HG03469 (cell line): Measurements from ENCODE around the gene PTPRH.

ENCODE experiments used
- ATAC-seq: cut with Tn5 transposase; IDR thresholded peaks from one replicate; pipeline ENCODE4 v1.9.1; 2021; ENCODE audit warnings: mild to moderate bottlenecking, moderate library complexity, moderate number of reproducible peaks; ENCODE audit not compliant: unreplicated experiment

The PTPRH gene, protein sequence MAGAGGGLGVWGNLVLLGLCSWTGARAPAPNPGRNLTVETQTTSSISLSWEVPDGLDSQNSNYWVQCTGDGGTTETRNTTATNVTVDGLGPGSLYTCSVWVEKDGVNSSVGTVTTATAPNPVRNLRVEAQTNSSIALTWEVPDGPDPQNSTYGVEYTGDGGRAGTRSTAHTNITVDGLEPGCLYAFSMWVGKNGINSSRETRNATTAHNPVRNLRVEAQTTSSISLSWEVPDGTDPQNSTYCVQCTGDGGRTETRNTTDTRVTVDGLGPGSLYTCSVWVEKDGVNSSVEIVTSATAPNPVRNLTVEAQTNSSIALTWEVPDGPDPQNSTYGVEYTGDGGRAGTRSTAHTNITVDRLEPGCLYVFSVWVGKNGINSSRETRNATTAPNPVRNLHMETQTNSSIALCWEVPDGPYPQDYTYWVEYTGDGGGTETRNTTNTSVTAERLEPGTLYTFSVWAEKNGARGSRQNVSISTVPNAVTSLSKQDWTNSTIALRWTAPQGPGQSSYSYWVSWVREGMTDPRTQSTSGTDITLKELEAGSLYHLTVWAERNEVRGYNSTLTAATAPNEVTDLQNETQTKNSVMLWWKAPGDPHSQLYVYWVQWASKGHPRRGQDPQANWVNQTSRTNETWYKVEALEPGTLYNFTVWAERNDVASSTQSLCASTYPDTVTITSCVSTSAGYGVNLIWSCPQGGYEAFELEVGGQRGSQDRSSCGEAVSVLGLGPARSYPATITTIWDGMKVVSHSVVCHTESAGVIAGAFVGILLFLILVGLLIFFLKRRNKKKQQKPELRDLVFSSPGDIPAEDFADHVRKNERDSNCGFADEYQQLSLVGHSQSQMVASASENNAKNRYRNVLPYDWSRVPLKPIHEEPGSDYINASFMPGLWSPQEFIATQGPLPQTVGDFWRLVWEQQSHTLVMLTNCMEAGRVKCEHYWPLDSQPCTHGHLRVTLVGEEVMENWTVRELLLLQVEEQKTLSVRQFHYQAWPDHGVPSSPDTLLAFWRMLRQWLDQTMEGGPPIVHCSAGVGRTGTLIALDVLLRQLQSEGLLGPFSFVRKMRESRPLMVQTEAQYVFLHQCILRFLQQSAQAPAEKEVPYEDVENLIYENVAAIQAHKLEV

DNA sequence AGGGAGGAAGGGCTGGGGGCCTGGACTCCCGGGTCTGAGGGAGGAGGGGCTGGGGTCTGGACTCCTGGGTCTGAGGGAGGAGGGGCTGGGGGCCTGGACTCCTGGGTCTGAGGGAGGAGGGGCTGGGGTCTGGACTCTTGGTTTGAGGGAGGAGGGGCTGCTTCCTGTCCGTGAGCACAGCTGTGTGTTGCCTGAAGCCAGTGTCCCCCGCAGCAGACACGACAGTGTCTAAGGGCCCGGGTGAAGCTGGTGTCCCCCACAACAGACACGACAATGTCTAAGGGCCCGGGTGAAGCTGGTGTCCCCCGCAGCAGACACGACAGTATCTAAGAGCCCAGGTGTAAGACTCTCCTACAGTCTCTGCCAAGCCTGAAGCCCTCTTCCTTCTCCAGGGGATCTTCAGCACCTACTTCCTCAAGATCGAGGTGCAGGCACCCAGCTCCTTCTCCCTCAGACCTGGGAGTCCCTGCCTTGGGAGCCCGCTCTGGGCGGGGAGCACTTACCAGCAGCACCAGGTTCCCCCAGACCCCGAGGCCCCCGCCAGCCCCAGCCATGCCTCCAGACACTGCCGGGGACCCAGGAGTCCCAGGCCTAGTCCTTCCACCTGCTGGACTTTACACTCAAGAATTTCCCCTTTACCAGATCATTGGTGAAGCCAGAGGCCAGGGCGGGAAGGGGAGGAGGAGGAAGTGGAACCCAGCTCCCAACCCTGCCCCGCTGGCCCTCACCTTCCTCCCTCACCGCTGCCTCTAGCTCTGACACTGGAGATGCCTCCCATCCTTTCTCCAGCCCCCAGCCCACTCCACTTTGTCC, at the start of gene PTPRH:
Gene PTPRH, minus strand, starts transcription at position 622 of the 813 bp plus-strand sequence. Its CDS starts 68 bp downstream, at position 554.
- no peak for ATAC-seq

DNA sequence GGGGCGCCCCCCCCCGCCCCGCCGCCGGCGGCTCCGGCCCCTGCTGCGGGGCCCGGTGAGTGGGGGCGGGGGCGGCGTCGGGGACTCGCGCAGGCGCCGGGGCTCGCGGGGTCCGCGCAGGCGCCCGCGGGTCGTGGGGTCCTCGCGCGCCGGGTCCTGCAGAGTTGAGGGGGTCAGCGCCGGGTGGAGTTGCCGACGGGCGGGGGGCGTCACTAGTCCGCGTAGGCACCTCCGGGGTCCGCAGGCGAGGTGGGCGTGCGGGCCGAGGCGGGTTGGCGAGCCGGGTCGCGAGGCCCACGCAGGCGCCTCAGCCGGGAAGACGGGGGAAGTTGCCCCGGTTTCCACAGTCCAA, 49.2 kb upstream of the PTPRH start:
- ATAC-seq, result no peak

DNA sequence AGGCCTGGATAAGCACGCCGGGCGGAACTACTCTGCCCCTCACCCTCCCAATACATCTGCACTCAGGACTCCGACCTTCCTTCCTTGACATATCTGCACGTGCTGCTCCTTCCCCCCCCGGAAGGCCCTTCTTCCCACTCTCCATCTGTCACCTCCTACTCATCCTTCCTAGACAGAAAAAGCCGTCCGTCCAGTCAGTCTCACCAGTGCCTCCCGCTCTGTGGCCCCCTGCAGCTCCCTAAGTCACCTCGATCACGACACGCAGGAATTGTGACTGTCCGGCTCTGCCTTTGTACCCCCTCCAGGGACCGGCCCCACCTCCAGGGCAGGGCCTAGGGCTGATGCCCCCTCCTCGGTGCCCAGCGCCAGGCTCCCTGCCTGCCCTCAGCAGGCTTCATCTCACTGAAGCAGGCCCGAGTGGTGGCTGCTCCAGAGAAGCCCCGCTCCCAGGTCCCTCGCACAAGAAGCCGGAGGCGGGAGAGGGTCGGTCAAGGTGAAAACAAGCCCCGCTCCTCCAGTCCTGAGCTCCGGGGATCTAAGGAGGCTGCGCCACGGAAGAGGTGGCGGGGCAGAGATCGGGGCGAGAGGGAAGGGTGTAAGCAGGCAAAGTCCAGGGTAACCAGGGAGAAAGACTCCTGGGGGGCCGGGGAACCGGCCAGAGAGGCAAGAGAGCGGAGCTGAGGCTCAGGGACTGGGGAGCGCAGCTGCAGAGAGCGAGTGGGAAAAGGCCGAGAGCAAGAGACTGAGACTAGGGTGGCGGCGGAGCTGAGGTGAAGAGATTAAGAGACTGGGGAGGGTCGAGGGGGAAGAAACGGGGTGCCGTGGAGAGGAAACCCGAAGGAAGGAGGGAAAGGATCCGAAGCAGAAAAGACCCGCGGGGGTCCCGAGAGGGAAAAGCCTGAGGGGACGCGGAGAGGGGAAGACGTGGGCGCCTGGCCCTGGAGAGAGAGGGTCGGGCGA, 48.4 kb upstream of the PTPRH start:
- no peak for ATAC-seq

DNA sequence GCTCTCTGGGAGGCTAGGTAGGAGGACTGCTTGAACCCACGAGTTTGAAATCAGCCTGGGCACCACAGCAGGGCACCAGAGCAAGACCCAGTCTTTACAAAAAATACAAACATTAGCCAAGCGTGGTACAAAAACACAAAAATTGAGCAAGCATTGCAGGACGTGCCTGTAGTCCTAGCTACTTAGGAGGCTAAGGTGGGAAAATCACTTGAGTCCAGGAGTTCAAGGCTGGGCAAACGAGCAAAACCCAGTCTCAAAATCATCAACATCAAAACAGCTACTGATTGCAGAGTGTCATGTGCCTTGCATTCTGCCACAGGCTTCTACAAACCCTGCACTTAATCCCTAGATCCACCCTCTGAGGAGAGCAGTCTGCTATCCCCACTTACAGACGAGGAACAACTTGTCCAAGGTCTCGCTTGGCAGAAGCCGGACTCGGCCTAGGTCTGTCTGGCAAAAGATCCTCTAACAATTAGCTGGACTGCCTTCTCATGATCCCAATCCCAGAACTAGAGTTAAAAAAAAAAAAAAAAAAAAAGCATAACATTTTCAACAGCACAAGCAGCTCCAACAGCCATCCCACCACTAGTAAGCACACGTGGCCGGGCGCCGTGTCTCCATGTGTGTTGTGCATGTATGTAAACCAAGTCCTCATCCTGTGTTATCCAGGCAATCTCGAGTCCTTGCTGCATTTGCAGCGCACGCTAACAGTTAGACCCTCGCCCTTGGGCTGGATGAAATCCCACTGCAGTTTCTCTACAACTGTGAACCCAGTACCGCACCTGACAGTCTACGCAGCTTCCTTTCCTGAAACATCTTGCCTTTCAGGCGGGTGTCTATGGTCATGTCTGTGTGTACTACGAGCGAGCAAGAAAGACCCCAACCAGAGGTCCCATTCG, 47.5 kb upstream of the PTPRH start:
- no peak for ATAC-seq

DNA sequence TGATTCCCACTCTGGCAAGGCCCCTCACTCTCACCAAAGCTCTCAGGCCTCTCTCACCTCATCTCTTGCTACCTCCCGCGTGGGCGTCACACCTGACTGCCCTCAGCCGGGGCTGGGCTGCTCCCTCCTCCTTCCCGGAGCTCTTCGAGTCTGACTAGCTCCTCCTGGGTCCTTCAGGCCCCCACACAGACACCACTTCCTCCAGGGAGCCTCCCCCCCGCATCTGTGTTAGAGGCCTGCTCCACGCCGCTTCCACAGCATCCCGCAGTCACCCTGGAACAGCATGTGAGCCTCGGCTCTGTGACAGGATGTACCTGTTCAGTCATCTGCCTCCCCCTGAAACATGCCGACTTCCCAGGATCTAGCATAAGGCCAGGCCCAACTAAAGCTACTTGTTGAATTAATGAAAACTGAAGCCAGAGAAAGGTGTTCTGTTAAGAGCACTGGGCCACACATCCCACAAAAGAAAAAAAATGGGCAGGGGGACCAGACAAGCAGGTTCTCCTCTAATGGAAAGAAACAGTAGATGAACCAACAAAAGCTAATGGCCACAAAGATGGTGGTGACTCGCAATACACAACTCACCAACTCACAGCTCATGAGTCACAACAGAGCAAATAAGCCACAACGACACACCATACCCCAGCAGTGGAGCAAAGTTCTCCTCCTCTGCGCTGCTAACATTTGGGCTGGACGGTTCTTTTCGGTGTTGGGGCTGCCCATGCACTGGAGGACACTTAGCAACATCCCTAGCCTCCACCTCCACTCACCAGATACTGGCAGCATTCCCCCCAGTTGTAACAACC, 46.5 kb upstream of the PTPRH start:
- ATAC-seq, result no peak

DNA sequence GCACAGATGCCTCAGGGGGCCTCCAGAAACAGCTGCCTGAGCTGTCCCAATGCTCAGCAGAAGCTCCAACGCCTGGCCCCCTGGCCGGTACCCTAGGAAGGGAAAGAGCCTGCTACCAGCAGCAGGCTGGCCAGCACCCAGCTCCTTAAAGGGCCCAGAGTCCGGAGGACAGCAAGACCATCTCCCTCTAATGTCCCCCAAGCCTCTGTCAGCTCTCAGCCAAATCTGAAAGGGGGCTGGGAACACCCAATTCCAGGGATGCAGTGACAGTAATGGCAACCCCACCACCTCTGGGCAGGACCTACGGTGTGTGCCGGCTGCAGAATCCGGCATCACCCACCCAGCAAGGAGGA, 45.3 kb upstream of the PTPRH start:
- no peak for ATAC-seq

DNA sequence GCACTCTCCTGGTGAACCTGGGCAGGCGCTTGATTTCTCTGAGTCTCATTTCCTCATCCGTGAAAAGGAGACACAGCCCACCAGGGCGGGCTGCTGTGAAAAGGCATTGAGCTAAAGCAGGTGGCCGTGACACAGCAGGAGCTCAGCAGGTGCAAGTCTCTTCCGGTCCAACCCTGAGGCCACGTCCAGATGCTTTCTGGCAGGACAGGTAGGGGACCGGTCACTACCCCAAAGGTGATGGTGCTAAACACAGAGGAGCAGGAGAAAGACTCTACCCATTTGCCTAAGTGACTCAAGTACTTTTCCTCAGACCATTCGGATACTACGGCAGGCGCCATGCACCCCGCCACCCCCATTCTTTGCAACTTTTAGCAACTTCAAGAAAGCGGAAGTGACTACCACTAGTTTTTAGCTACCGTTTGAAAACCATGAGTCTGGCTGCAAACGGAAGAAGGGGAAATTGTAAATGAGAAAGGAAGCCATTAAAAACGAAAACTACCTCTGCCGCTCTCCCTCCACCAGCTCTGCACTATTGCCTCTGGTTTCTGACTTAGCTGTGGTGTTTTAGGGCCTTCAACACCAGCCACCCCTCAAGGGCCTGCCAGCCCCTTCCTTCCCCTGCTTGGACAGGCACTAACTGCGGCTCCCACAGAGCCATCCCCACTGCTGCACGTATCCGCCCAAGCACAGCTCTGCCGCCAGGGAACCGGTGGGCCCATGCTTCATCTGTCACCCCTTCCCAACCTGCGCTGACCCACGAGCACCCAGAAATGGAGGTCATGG, 44.7 kb upstream of the PTPRH start:
- ATAC-seq, result no peak

DNA sequence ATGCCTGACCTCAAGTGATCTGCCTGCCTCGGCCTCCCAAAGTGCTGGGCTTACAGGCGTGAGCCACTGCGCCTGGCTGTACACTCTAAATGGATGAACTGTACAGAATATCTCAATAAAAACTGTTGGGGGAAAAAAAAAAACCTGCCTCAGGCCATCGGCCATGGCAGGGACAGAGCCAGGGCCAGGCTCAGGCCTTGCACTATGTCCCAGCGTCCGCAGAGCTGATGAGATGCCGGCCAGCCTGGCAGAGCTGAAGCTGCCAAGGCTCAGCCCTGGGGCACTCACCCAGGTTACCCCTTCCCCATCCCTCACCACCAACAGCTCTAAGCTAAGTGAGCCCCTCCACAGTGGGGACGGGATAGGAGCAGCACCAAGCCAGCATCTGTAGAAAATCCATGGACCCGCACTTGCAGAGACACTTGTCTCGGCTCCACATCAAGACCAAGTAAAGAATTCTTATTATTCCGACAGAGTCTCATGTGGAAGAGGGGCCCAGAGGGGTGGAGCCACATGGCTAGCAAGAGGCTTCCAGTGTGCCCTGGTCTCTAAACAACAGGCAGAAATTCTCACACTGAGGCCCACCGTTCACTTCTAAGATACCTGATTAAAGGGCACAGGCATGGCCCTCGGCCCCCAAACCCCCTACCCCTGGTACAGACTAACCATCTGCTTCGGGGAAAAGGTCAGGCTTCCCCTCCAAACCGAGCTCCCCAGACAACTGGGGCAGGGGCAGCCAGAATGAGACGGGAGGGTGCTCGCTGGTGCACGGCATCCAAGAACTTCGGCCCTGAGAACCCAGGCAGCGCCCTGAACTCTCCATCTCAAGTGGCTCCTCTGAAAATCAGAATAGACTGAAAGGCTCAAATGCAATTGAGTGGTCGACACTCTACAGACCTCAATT, 43.7 kb upstream of the PTPRH start:
- no peak for ATAC-seq

DNA sequence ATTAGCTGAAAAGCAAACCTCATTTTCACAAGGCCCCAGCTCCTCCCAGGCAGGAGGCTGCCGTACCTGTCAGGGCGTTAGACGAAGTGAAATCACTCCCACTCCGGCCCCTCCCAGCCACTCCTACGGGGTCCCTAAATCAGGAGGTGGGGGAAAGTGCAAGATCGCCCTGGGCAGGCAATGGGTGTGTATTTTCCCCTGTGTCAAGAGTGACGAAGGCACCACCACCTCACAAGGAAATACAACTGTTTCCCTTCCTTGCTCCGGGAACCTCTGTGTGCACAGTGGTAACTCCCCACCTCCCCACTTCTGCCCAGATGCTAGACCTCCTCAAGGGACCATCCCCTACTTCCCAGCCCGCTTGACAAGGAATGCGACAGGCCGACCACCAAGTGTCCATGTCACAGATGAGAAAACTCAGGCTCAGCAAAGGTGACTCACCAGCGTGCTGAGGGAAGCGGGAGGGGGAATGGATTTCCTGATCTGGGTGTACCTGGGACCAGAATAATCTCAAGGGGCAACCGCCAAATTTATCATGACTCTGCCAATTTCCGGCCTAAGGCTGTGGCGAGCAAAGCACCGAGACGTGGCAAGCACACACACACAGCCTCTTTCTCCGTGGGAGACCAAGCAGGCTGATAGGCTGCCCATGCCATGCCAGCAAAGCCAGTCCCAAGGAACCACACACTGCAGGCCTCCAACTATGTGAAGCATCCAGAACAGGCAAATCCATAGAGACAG, 42.2 kb upstream of the PTPRH start:
- no peak for ATAC-seq

DNA sequence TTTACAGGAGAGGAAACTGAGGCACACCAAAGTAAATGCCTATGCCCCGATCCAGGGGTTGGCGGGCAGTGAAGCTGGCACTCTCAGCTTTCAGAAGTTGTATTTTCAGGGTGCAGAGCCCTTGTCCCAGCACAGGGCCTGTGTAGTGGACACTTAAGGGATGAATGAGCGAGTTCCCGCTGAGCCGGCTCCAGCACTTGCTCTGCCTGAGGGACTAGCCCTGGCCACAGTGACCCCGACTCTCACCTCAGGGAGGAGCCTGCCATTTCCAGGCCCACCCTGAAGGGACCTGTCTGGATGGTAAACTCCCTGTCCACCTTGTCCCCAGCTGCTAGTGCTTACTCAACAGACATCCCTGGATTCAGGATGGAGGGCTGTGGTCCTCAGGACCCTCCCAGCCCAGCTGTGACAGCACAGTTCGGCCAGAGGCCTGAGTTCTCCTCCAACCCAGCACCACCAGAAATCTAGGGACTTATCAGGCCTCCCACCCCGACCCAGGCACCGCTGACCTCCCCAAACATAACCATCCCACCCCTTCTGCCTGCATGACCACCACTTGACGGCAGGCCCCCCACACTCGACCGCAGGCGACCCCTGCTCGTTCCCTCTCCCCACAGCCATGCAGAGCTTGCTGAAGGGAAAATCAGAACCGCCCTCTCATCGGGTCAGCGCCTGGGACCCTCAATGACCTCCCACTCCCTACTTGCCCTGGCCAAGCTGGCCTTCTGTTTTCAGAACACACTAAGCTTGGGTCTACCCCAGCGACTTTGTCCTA, 41.1 kb upstream of the PTPRH start:
- ATAC-seq, result no peak

DNA sequence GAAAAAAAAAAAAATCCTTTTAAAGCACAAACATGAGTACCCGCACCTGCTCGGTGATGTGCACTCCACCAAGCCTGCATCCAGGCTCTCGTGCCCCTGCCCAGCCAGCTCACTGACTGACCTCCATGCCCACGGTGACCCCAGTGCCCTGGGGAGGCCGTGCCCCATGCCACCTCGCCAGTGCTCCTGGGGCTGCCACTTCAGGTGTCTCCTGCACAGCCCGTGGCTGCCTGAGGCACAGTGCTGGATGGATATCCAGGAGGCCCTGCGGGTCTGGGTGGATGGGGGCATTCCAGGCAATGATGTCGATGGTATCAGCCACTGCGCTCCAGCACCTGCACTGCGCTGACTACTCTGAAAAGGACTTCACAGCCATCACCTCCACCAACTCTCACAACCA, 40.5 kb upstream of the PTPRH start:
- no peak for ATAC-seq

DNA sequence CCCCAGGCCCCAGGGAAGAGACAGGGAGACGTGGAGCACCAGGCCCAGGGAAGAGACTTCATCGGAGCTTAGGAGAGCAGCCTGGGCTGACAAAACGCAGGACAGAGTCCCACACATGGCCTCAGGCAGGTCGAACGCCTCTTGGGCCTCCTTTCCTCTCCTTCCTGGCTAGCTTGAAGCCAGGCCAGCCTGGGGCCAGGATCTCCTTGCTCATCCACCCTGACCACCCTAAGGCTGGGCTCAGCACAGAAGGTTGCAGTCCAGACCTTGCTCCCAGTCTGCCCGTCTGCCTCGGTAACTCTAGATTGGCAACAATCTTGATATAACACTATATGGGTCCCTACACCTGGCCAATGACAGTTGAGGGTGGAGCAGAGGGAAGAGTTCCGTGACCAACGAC, 39.4 kb upstream of the PTPRH start:
- ATAC-seq, result no peak

DNA sequence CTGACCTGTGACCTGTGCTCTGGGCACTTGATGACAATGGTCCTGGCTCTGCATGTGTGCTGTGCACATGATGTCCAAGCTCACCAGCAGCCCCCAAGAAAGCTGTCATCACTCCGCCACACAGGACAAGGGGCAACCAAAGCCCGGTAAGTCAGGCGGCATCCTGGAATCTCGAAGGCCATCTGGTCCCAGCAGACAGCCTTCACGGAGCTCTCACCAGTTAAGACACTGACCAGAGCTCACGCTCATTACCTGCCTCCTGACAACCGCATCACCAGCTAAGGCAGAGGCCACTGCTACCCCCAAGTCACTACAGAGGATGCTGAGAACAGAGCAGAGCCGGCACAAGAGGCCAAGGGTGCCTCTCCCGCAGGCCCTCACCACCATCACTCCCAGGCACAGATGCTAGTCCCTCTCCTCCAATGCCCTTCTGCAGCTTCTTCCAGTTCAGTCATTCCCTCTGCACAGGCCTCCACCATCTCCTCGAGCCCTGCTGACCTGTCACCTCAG, 38.9 kb upstream of the PTPRH start:
- no peak for ATAC-seq

DNA sequence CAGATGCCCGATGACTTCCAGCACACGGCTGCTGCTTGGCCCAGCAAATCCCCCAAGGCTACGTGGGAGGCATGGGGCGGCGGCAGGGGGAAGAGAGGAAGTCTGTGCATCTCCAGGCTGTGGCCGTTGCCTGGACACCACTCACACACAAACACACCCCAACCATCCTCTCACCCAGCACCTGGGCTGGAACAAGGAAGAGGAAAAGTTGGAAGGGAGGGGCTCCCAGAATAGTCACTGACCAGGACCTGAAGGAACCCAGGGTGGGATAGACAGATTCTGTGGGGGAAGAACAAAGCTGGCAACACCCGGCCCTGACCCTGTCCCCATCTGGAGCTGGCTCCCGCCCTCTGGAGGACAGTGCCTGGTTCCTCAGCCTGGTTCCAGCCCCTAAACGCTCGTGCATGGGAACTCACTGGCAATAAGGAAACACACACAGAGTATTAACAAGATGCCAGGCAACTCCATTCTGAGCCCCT, 38.4 kb upstream of the PTPRH start:
- ATAC-seq, result no peak
